CD4-positive, alpha-beta T cell treated with Interferon alpha-2 for 1 hour (primary cell): ENCODE data around the gene HECTD2.
"Not testable (repeated sequence)": the region's sequence is repeated elsewhere in the genome, so short reads cannot be mapped to it uniquely, and the experiment has no call there.

Experiments used
- DNase-seq, 2 donors: peaks; one replicate each; pipeline ENCODE4 v3.0.0-alpha.2; 2020 to 2022

The HECTD2 gene

DNA sequence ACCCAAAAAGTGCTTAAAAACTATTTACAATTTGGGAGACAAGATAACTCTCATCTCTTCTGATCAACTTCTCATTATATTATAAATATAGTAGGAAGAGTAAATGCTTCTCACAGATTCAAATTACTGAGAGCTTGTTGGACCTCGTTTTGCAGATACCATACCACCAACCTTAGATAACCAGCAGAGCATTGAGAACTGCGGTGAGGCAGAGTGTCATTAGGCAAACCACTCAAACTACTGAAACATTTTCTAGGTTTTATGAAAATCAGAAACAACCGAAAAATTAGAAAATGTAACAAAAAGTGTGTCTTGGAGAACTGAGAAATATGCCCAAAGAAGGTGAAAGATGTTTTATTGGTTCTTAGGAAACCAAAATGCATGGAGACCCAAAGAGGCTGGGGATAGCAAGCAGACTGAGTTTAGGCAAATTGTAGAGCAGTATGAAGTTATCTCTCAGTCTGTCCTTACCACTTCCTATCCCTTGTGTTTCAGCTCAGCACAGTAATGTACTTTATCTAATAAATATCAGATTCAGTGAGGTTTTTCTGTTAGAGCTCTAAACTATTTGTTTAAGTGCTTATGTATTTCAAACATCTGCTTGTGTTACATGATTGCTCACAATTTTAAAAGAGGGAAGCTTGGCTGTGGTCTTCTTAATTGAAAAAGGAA is 77.9 kb downstream of the HECTD2 start:
- no peak for DNase-seq

DNA sequence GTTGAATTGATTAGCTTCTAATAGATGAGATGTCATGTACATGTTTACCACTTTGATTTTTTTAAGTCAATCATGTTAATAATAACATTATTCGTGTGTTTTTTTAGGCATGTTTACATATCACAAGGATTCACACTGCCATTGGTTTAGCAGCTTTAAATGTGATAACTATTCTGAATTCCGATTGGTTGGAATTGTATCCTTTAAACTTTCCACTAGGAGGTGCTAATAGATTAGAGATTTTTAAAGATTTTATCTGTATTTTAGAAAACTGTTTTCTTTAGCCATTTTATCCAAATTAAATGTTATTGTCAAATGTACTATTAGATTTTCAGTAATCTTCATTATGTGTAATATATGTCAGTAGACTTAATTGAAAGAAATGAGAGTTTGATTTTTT is 83.2 kb downstream of the HECTD2 start:
- DNase-seq, result no peak

GRCh38 chr10:91495402-91495801 is 85.3 kb downstream of the HECTD2 start:
- no peak for DNase-seq

- DNase-seq, result no peak
Measured at GRCh38 chr10:91496016-91496415, 85.9 kb downstream of the HECTD2 start.

DNA sequence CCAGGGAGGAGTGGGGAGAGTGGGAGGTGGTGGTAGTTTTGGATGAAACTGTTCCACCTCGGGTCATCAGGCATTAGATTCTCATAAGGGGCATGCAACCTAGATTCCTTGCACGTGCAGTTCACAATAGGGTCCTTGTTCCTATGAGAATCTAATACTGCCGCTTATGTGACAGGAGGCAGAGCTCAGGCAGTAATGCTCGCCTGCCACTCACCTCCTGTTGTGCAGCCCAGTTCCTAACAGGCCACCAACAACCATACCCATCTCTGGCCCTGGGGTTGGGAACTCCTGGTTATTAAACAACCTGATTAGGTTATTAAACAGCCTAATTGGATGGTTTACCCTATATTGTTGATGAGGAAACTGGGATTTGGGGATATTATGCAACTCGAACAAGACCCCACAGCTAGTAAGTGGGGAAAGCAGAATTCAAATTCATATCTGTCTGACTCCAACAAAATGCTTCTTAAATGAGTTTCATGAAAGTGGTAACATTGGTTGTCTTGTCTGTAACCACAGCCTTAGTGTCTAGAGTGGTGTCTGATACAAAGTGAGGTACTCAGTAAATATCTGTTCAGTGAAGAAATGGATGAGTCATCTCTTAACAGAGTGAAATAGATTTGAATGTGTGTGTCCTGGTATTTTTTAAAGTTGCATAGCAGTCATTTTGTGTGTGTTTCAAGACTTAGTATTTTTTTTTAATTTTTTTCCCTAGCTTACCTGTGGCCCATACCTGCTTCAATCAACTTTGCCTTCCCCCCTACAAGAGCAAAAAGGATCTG is 101.6 kb downstream of the HECTD2 start:
- no peak for DNase-seq

DNA sequence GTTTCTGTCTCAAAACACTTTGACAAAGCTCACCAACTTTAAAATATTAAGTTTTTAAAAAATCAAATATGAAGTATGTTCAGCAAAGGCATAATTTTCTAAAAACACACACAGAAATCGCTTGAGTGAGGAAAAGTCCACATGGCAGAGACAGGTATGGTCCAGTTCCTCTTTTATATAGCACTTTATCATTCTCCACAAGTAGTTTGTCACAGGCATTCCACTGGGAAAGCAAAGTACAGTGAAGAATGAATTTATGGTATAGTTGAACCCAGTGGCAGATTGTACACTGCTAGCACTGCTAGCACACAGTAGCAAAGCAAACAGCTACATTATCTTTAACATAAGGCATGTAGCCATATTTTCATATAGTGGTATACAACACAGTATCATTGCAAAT is 102.3 kb downstream of the HECTD2 start:
- DNase-seq, result no peak

DNA sequence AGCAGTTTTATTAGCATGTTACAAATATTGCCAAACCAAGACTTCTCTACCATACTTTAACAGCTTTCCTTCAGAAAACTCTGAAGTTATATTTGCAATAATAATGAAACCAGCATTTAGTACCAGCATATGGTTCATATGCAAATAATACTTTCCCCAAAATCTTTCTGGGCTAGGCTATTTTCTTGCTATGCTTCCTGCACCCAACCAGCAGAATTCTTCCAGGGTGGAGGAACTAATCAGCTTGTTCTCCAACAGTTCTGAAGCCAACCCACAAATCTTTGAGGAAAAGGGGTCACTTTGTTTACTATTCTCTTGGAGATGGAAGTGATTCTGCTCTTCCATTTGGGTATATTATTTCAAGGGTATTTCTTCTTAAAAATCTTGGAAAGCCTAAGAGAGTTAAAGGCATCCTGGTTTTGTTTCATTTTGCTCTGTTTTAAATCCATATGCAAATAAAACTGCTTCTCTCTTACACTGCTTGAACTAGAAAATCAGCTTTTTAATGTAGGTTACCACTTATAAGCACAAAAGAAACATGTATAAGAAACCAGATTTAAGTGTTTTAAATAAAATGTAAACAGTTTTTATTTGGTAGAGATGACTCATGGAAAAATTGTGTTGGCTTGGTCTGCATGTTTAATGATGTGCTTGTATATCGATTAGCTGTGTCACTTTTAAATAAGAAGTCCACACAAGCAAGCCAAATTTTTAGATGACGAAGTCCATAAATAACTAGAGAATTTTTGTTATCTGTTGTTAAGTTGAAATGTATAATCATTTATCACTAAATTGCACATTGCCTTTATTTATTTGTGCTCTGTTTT is 103.7 kb downstream of the HECTD2 start:
- DNase-seq, result no peak

DNA sequence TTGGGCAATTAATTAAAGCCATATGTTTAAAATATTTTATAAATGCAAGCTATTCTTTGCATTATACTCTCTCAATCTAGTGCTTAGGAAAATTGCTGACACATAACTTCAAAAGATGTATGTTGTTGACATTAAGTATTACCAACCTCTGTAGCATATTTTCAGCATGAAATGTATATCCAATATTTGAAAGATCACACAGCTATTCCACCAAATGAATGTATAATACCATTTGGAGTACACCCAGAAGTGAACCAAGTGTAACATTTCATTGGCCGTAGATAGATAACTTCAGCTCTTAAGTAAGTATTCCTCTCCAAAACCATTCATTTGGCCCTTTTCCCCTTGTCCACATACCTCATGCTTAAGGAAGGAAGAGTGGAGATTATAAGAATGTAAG is 104.6 kb downstream of the HECTD2 start:
- no peak for DNase-seq

DNA sequence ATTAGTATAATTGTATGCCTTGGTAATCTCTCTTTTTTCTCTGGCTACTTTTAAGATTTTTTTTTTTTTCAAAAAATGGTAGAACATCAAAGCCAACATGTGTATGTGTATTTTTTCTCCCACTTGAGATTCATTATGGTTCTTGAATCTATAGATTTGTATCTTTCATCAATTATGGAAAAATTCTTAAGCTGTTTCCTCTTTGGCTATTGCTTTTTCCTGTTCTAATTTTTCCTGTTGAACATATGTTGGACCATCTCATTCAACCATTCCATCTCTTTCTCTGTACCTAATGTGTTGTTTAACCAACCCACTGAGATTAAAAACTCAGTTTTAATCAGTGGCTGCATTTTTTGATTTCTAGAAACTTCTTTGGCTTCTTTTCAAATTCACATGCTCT is 107.2 kb downstream of the HECTD2 start:
- DNase-seq, result no peak

GRCh38 chr10:91519899-91520514 is 109.9 kb downstream of the HECTD2 start:
- DNase-seq, result no peak

DNA sequence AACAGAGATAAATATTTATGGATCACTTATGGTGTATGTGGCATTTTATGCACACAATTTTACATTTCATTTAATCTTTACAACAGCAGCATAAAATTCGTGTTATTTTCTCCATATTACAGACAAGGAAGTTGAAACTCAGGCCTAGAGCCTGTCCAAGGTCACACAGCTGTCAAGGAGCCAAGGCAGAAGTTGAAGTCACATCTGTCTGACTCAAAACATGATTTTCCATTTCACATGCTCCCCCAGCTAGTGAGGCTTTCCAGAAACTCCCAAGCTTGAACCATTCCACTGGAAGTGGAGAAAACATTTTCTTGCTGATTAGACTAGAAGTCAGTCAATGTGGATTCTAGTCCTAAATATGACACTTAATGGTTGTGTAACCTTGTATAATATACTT is 110.5 kb downstream of the HECTD2 start:
- no peak for DNase-seq

GRCh38 chr10:91521439-91521838 is 111.3 kb downstream of the HECTD2 start:
- DNase-seq, result no peak

- no peak for DNase-seq
Measured at GRCh38 chr10:91525896-91526712, 116.0 kb downstream of the HECTD2 start.

GRCh38 chr10:91528080-91528479 is 117.9 kb downstream of the HECTD2 start:
- DNase-seq, result no peak

DNA sequence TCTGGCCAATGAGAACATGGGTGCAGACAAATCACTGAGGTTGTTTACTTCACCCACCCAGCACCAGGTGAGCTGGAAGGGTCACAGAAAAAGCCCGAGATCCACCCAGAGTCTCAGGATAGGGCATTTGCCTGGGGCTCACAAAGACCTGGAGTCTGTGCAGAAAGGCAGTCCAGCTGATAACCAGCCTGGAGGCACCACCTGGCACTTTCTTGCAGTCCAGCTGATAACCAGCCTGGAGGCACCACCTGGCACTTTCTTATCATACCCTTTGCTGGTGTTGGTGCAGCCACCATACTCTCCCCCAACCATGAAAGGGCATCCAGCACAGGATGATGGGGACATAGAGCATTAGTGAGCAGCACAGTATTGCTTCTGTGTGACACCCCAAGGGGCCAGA is 118.6 kb downstream of the HECTD2 start:
- DNase-seq, result no peak

GRCh38 chr10:91534789-91535188 is 124.6 kb downstream of the HECTD2 start:
- DNase-seq, result not testable (repeated sequence)

DNA sequence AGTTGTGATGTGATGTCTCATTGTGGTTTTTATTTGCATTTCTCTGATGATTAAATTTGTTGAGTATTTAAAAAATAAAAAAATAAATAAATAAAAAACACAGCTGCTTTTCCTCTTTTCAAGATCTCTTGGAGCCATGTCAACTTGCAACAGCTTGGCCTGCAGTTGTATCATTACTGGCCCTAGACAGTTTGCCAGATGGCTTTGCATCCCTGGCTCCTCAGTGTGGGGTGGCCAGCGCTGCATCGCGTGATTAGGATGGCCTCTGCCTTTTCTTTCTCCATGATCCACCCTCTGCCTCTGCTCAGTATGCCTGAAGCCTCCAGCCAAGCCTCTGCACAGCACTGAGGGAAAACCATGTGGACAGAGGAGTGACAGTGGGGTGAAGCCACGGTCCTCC is 126.0 kb downstream of the HECTD2 start:
- DNase-seq, result no peak

- no peak for DNase-seq
Measured at GRCh38 chr10:91536733-91537132, 126.6 kb downstream of the HECTD2 start.

DNA sequence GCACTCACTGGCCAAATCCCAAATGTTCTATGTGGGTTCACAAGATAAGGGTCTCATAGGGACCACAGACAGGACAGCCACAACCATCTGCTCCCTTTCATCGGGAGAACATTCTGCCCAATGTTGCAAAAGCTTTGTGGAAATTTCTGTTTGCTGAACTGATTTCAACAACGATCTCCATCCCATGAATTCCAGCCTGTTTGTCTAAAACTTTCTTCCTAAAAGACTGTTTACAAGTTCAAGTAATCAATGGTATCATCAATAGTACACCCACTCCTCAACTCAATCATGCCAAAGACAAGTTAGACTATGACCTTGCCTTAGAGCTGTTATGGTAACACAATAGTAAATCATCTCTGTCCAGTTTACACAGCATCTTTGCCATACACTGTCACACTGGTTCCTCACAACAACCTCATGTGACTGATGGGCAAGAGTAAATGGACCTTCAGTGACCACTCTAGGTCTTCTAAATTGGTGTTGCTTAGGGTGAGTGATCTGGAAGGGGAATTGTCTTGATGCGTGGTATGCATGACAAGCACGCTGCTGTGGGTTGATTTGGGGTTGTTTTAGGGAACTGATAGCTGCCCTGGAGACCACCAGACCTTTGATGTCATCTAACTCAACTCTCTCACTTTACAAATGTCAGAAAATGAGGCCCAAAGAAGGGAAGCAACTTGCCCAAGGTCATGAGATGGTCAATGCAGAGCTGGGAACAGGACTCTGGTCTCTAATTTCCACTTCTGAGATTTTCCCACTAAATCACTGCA is 127.7 kb downstream of the HECTD2 start:
- DNase-seq, result no peak

DNA sequence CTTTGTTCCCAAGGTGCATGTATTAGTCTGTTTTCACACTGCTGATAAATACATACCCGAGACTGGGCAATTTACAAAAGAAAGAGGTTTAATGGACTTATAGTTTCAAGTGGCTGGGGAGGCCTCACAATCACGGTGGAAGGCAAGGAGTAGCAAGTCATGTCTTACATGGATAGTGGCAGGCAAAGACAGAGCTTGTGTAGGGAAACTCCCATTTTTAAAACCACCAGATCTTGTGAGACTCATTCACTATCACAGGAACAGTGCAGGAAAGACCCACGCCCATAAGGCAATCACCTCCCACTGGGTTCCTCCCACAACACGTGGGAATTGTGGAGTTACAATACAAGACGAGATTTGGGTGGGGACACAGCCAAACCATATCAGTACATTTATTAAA is 129.8 kb downstream of the HECTD2 start:
- DNase-seq, result no peak

DNA sequence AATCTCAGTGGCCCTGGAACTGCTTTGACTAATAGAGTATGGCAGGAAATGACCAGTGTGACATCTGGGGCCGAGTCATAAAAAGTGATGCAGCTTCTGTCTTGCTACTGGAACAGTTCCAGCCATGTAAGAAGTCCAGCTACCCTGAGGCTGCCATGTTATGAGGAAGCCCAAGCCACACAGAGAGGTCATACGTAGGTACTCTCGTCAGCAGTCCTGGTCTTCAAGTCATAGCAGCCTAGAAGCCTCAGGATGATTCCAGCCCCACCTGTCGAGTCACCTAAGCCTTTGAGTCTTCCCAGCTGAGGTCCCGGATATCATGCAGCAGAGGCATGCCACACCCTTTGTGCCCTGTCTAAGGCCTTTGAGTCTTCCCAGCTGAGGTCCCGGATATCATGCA is 130.6 kb downstream of the HECTD2 start:
- DNase-seq, result no peak

DNA sequence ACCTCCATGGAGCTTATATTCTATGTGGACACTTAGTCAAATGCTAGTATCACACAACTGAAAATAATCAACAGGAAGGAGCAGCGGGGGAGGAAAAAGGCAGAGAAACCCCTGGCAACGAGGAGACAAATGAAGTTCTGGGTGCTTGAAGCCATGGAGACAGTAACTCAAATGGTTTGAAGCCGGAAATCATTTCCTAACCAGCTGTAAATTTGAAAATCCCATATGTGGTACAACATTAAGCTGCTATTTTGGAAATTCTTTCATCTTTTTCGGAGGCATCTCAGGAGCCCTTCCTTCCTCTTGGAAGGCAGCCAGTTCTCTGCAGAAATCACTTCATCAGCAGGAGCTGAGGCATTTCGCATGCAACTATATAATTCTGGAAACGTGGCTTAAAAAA is 131.3 kb downstream of the HECTD2 start:
- no peak for DNase-seq
